ENCODE data around the gene SHTN1.

DNA sequence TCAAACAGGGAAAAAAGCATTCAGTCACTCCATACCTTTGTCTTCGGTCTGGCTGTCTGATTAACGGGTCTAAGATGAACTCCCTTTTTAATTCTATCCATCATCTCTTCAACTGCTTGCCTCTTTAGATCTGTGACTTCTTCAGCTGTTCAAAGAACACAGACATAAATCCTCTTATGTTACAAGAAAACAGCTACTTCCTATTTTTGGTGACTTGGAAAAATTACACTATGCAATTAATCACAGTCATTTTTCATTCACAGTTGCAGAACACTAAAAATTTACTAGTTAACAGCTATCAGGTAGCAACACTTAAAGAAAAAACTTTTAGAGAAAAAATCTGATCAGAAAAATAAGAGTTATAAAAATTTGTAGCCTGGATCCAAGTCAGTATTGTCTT is 89.6 kb downstream of the SHTN1 start:
- TF ChIP-seq, protein P1, sequence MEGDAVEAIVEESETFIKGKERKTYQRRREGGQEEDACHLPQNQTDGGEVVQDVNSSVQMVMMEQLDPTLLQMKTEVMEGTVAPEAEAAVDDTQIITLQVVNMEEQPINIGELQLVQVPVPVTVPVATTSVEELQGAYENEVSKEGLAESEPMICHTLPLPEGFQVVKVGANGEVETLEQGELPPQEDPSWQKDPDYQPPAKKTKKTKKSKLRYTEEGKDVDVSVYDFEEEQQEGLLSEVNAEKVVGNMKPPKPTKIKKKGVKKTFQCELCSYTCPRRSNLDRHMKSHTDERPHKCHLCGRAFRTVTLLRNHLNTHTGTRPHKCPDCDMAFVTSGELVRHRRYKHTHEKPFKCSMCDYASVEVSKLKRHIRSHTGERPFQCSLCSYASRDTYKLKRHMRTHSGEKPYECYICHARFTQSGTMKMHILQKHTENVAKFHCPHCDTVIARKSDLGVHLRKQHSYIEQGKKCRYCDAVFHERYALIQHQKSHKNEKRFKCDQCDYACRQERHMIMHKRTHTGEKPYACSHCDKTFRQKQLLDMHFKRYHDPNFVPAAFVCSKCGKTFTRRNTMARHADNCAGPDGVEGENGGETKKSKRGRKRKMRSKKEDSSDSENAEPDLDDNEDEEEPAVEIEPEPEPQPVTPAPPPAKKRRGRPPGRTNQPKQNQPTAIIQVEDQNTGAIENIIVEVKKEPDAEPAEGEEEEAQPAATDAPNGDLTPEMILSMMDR (IDR thresholded peaks at IDR 0.05; ENCODE audit: low read depth, low read length, poor library complexity, severe bottlenecking): no peak
- TF ChIP-seq EZH2phosphoT487 (IDR thresholded peaks at IDR 0.05; ENCODE audit: borderline replicate concordance, low read length): no peak

Data from DOHH2 (cell line).